Measurements from ENCODE around the gene CADPS. TPM values are rescaled to one million over a fixed set of nuclear protein-coding genes. Genes with fewer than 3 reads are reported as not detected.

Gene CADPS
- total RNA-seq, 1 experiment from 2014 or later: not detected

DNA sequence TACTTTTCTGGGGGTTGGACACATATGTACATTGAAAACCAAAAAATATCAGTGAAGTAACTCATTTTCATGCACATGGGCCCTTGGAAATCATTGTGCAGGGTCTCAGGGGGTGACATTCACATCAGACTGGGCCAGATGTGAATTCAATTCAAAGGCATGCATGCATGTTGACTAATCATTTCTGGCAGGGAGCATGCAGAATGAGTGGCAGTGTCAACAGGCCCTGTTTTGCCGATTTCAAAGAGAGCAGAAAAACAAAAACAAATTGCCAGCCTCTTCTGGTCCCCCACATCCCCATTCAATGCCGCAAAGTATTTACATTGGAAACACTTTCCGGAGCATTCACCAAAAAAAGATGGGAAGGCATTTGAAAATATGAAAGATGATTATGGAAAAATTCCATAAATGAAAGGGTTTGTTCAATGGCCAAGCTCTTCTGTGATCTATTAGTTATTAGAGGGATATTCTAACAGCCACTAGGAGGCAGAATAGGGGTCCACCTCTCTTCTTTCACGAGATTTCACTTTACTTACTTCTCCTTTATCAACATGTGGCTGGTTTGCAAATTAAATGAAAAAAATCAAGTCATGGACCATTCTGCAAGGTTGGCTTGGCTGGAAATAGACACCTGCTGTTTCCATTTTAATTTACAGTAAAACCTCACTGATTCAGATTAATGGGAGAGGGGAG, 382.0 kb downstream of the CADPS start:
- Histone ChIP-seq H3K36me3 (ENCODE audit: low read depth, low read length) (no peaks in the 10 kb centered on the region), H3K4me1 (ENCODE audit: insufficient read depth, low read length) (no peaks in the 10 kb centered on the region), H3K4me3 (ENCODE audit: low read length) (no peak overlapping the region), H3K27ac (ENCODE audit: low read length) (no peak overlapping the region), H2AFZ (ENCODE audit: low read length) (no peak overlapping the region), H3K9me2 (replicated peaks; ENCODE audit: low read length) (no peaks in the 10 kb centered on the region), H3K4me2 (ENCODE audit: low read length) (no peak overlapping the region), H3F3A (ENCODE audit: low read length, unreplicated experiment) (no peaks in the 10 kb centered on the region), H3K9ac (ENCODE audit: low read length) (no peak overlapping the region), H4K20me1 (ENCODE audit: low read length) (no peaks in the 10 kb centered on the region), H3K79me2 (ENCODE audit: low read length) (no peaks in the 10 kb centered on the region), H3K9me3 (ENCODE audit: low read length) (0 out of 2 replicates have a peak, but pooled peaks cover 3% of the 10 kb centered on the region), H3K27me3 (ENCODE audit: low read length) (no peaks in the 10 kb centered on the region)
- ChIA-PET POLR2A (ENCODE audit: unreplicated experiment) (no interaction called here), CTCF (no interaction called here)
- ATAC-seq (no peak), DNase-seq (no peak)
- intact Hi-C loops (cut with micrococcal nuclease): no loop called here
- BruUV-seq (replicated peaks): no TSS peak
- no peak for TF ChIP-seq EZH2 (IDR thresholded peaks at IDR 0.05; ENCODE audit: low read length, unreplicated experiment)
- no peak for TF ChIP-seq EZH2phosphoT487 (IDR thresholded peaks at IDR 0.05; ENCODE audit: borderline replicate concordance, low read length)
- TF ChIP-seq, protein P1, sequence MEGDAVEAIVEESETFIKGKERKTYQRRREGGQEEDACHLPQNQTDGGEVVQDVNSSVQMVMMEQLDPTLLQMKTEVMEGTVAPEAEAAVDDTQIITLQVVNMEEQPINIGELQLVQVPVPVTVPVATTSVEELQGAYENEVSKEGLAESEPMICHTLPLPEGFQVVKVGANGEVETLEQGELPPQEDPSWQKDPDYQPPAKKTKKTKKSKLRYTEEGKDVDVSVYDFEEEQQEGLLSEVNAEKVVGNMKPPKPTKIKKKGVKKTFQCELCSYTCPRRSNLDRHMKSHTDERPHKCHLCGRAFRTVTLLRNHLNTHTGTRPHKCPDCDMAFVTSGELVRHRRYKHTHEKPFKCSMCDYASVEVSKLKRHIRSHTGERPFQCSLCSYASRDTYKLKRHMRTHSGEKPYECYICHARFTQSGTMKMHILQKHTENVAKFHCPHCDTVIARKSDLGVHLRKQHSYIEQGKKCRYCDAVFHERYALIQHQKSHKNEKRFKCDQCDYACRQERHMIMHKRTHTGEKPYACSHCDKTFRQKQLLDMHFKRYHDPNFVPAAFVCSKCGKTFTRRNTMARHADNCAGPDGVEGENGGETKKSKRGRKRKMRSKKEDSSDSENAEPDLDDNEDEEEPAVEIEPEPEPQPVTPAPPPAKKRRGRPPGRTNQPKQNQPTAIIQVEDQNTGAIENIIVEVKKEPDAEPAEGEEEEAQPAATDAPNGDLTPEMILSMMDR (conservative IDR thresholded peaks at IDR 0.05; ENCODE audit: low read depth, low read length): 0 out of 2 replicates have a peak, but pooled peaks have one; percentile 22

DNA sequence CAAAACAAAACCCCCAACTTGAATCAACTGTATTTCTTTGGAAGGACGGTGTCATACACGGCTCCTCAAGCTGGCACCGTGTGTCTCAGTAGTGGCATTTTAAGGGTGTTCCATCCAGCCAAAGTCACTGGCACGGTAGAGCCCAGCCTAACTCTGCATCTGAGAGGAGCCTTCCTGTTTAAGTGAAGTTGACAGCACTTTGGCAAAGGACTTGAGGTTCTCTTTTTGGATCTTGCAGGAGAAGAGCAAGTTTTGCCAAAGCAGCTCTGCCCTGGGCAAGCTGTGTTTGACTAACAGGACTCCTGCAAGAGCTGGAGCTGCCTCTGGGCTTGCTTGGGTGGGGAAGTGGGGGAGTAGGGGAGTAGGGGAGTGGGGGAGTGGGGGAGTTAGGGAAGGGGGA, 392.3 kb downstream of the CADPS start:
- Histone ChIP-seq H3F3A (ENCODE audit: low read length, unreplicated experiment) (no peaks in the 10 kb centered on the region), H3K9me2 (replicated peaks; ENCODE audit: low read length) (no peaks in the 10 kb centered on the region), H3K9ac (ENCODE audit: low read length) (no peak overlapping the region), H3K4me3 (ENCODE audit: low read length) (no peak overlapping the region), H3K9me3 (ENCODE audit: low read length) (no peaks in the 10 kb centered on the region), H3K79me2 (ENCODE audit: low read length) (no peaks in the 10 kb centered on the region), H3K36me3 (ENCODE audit: low read depth, low read length) (no peaks in the 10 kb centered on the region), H3K27ac (ENCODE audit: low read length) (no peak overlapping the region), H3K27me3 (ENCODE audit: low read length) (no peaks in the 10 kb centered on the region), H3K4me2 (ENCODE audit: low read length) (no peak overlapping the region), H2AFZ (ENCODE audit: low read length) (no peak overlapping the region), H3K4me1 (ENCODE audit: insufficient read depth, low read length) (no peaks in the 10 kb centered on the region), H4K20me1 (ENCODE audit: low read length) (no peaks in the 10 kb centered on the region)
- intact Hi-C loops (cut with micrococcal nuclease): no loop called here
- ATAC-seq (no peak), DNase-seq (no peak)
- ChIA-PET CTCF (no interaction called here), POLR2A (ENCODE audit: unreplicated experiment) (no interaction called here)
- TF ChIP-seq EZH2 (IDR thresholded peaks at IDR 0.05; ENCODE audit: low read length, unreplicated experiment) (no peak), EZH2phosphoT487 (IDR thresholded peaks at IDR 0.05; ENCODE audit: borderline replicate concordance, low read length) (no peak)
- TF ChIP-seq, protein P1 (conservative IDR thresholded peaks at IDR 0.05; ENCODE audit: low read depth, low read length): no peak
- no TSS peak for BruUV-seq (replicated peaks)

- no TSS peak for BruUV-seq (replicated peaks)
- ChIA-PET CTCF (no interaction called here), POLR2A (ENCODE audit: unreplicated experiment) (no interaction called here)
- H3K79me2 ChIP-seq (ENCODE audit: low read length): no peaks in the 10 kb centered on the region
- H3K9me2 ChIP-seq (replicated peaks; ENCODE audit: low read length): no peaks in the 10 kb centered on the region
- H4K20me1 ChIP-seq (ENCODE audit: low read length): no peaks in the 10 kb centered on the region
- H3K9ac ChIP-seq (ENCODE audit: low read length): no peak overlapping the region
- DNase-seq: no peak
- intact Hi-C loops (cut with micrococcal nuclease): no loop called here
- H3K27ac ChIP-seq (ENCODE audit: low read length): no peak overlapping the region
- no peak overlapping the region for H3K4me3 ChIP-seq (ENCODE audit: low read length)
- TF ChIP-seq, protein P1 (conservative IDR thresholded peaks at IDR 0.05; ENCODE audit: low read depth, low read length): no peak
- TF ChIP-seq EZH2phosphoT487 (IDR thresholded peaks at IDR 0.05; ENCODE audit: borderline replicate concordance, low read length) (no peak), EZH2 (IDR thresholded peaks at IDR 0.05; ENCODE audit: low read length, unreplicated experiment) (no peak)
- H3K36me3 ChIP-seq (ENCODE audit: low read depth, low read length): no peaks in the 10 kb centered on the region
- no peaks in the 10 kb centered on the region for H3K4me1 ChIP-seq (ENCODE audit: insufficient read depth, low read length)
- no peaks in the 10 kb centered on the region for H3F3A ChIP-seq (ENCODE audit: low read length, unreplicated experiment)
- ATAC-seq: no peak
- H3K27me3 ChIP-seq (ENCODE audit: low read length): no peaks in the 10 kb centered on the region
- H3K4me2 ChIP-seq (ENCODE audit: low read length): no peak overlapping the region
- H2AFZ ChIP-seq (ENCODE audit: low read length): no peak overlapping the region
- H3K9me3 ChIP-seq (ENCODE audit: low read length): no peaks in the 10 kb centered on the region
Observed at GRCh38 chr3:62481962-62482361, 393.3 kb downstream of the CADPS start.
